SU-DHL-6 (cell line): Measurements from ENCODE around the gene RBMX2.
"Not testable (repeated sequence)": the region's sequence is repeated elsewhere in the genome, so short reads cannot be mapped to it uniquely, and the experiment has no call there.

Experiments used
- H2AFZ ChIP-seq: fragments of 200-600 bp; sonication (generic); 2 replicates; pipeline ENCODE4 v1.6.1; 2014; ENCODE audit warnings: low read depth, mild to moderate bottlenecking, moderate library complexity, mixed read lengths, antibody characterized with exemption, low read length; ENCODE audit not compliant: severe bottlenecking
- H3F3A ChIP-seq: fragments of 200-600 bp; shearing (Covaris generic); 2 replicates; pipeline ENCODE4 v1.6.0; 2016; ENCODE audit warnings: antibody characterized with exemption, mild to moderate bottlenecking; ENCODE audit not compliant: insufficient read depth
- H3K27ac ChIP-seq: fragments of 200-600 bp; sonication (generic); 2 replicates; pipeline ENCODE4 v1.5.1; 2016; ENCODE audit warnings: low read depth, mild to moderate bottlenecking, low read length, moderate library complexity, mixed read lengths
- H3K27me3 ChIP-seq: fragments of 200-600 bp; sonication (generic), shearing (Covaris generic); 2 replicates; pipeline ENCODE4 v1.6.0; 2014; ENCODE audit warnings: mild to moderate bottlenecking, low read length
- H3K36me3 ChIP-seq: fragments of 200-600 bp; sonication (generic); 2 replicates; pipeline ENCODE4 v1.6.1; 2014; ENCODE audit warnings: mild to moderate bottlenecking, low read length, mixed read lengths
- H3K4me2 ChIP-seq: fragments of 300-600, 200-600 bp; shearing (Covaris generic), sonication (generic); 2 replicates; pipeline ENCODE4 v1.6.0; 2014; ENCODE audit warnings: low read length, low read depth, mild to moderate bottlenecking; ENCODE audit not compliant: poor library complexity, severe bottlenecking
- H3K4me3 ChIP-seq: fragments of 200-600 bp; sonication (generic); 2 replicates; pipeline ENCODE4 v1.5.1; 2014; ENCODE audit warnings: antibody characterized with exemption, low read length, mild to moderate bottlenecking, mixed read lengths; ENCODE audit not compliant: insufficient read depth, poor library complexity, severe bottlenecking
- H3K79me2 ChIP-seq: fragments of 200-600 bp; sonication (generic); 2 replicates; pipeline ENCODE4 v1.6.1; 2014; ENCODE audit warnings: mild to moderate bottlenecking, low read length, moderate library complexity; ENCODE audit not compliant: insufficient read depth
- H3K9ac ChIP-seq: fragments of 200-600 bp; sonication (generic); 2 replicates; pipeline ENCODE4 v1.7.0; 2014; ENCODE audit warnings: mild to moderate bottlenecking, low read length
- H3K9me2 ChIP-seq: fragments of 200-600 bp; sonication (generic); replicated peaks from 2 replicates; pipeline ENCODE4 v1.6.1; 2014; ENCODE audit warnings: low read length; ENCODE audit not compliant: insufficient read depth
- H3K9me3 ChIP-seq: fragments of 200-600 bp; sonication (generic); 2 replicates; pipeline ENCODE4 v1.6.1; 2014; ENCODE audit warnings: low read length, mixed read lengths; ENCODE audit not compliant: insufficient read depth
- H4K20me1 ChIP-seq: fragments of 200-600 bp; sonication (generic); 2 replicates; pipeline ENCODE4 v1.6.1; 2014; ENCODE audit warnings: low read depth, mild to moderate bottlenecking, antibody characterized with exemption, low read length, moderate library complexity, mixed read lengths
- EZH2phosphoT487 ChIP-seq: fragments of 200-600 bp; sonication (generic), shearing (Covaris generic); conservative IDR thresholded peaks from 2 replicates; pipeline ENCODE4 v1.6.1; 2018; ENCODE audit warnings: mild to moderate bottlenecking, antibody characterized with exemption, low read length, moderate library complexity, mixed read lengths
- TF ChIP-seq, protein P1 (sequence below): fragments of 200-600 bp; sonication (generic); IDR thresholded peaks from one replicate; pipeline ENCODE4 v1.5.1; 2017; ENCODE audit warnings: antibody characterized with exemption, mild to moderate bottlenecking, low read length, moderate library complexity; ENCODE audit not compliant: insufficient read depth, poor library complexity, severe bottlenecking

The RBMX2 gene, protein sequence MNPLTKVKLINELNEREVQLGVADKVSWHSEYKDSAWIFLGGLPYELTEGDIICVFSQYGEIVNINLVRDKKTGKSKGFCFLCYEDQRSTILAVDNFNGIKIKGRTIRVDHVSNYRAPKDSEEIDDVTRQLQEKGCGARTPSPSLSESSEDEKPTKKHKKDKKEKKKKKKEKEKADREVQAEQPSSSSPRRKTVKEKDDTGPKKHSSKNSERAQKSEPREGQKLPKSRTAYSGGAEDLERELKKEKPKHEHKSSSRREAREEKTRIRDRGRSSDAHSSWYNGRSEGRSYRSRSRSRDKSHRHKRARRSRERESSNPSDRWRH

DNA sequence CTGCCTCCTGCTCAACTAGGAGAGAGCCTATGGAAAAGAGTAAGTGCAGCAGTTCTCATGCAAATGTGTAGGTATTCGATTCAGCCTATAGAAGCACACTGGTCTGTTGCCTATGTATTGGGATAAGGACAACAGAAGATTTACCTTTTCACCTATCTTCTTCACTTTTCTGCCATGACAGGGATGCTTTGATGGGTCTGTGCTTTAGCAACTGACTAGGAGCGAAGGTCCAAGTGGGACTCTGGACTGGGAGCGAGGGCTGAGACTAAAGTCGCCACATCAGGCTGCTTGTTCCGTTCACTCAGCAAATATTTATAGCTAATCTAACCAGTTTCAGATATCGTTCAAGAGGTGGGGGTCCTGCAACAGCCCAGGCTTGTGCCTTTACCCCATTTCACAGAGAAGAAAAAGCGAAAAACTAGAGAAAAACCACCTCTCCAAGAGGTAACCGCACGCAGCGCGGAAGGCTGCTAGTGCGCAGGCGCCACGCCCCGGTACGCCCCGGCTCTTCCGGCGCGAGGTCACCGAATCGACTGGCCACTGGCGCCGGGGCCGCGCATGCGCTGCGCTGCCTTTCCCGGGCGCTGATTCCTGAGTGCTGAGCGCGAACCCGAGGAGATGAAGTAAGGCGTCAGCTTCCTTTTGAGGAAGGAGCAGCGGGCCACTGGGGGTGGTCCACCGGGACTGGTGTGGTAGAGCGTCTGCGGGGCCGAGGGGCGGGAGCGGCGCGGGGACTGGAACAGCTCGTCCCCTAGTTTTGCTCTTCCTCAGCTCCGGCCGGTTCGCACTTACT, at the start of gene RBMX2:
Gene RBMX2, plus strand, starts transcription at position 573 of the 793 bp plus-strand sequence. Its CDS starts 46 bp downstream, at position 619.
- Histone ChIP-seq H3K9ac (peak within 1 kb of the TSS; percentile 83), H3K27ac (peak within 1 kb of the TSS; percentile 60), H4K20me1 (no peaks in the 10 kb centered on the region), H3F3A (no peaks in the 10 kb centered on the region), H3K79me2 (peaks cover 13% of the 10 kb centered on the region; the same call in 1 of the 2 replicates), H3K36me3 (no peaks in the 10 kb centered on the region), H2AFZ (peak within 1 kb of the TSS; percentile 44), H3K9me2 (no peaks in the 10 kb centered on the region), H3K9me3 (no peaks in the 10 kb centered on the region), H3K4me3 (peak within 1 kb of the TSS; percentile 88), H3K27me3 (no peaks in the 10 kb centered on the region), H3K4me2 (peak within 1 kb of the TSS; percentile 88)
- TF ChIP-seq, protein P1, sequence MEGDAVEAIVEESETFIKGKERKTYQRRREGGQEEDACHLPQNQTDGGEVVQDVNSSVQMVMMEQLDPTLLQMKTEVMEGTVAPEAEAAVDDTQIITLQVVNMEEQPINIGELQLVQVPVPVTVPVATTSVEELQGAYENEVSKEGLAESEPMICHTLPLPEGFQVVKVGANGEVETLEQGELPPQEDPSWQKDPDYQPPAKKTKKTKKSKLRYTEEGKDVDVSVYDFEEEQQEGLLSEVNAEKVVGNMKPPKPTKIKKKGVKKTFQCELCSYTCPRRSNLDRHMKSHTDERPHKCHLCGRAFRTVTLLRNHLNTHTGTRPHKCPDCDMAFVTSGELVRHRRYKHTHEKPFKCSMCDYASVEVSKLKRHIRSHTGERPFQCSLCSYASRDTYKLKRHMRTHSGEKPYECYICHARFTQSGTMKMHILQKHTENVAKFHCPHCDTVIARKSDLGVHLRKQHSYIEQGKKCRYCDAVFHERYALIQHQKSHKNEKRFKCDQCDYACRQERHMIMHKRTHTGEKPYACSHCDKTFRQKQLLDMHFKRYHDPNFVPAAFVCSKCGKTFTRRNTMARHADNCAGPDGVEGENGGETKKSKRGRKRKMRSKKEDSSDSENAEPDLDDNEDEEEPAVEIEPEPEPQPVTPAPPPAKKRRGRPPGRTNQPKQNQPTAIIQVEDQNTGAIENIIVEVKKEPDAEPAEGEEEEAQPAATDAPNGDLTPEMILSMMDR = no peak
- TF ChIP-seq EZH2phosphoT487 = no peak

DNA sequence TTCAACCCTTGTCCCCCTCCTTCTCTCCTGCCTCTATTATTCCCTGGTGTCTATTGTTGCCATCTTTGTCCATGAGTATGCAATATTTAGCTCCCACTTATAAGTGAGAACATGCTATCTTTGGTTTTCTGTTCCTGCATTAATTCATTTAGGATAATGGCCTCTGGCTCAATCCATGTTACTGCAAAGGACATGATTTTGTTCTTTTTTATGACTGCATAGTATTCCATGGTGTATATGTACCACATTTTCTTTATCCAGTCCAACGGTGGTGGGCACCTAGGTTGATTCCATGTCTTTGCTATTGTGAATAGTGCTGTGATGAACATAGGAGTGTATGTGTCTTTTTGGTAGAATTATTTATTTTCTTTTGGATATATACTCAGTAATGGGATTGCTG, 49.7 kb upstream of the RBMX2 start:
- H3K79me2 ChIP-seq, H3K36me3 ChIP-seq, H4K20me1 ChIP-seq, H3K27me3 ChIP-seq, H3K27ac ChIP-seq, H2AFZ ChIP-seq, H3K9me2 ChIP-seq, H3K4me3 ChIP-seq, H3K9me3 ChIP-seq, H3K4me2 ChIP-seq, H3F3A ChIP-seq, H3K9ac ChIP-seq: not testable (repeated sequence)

DNA sequence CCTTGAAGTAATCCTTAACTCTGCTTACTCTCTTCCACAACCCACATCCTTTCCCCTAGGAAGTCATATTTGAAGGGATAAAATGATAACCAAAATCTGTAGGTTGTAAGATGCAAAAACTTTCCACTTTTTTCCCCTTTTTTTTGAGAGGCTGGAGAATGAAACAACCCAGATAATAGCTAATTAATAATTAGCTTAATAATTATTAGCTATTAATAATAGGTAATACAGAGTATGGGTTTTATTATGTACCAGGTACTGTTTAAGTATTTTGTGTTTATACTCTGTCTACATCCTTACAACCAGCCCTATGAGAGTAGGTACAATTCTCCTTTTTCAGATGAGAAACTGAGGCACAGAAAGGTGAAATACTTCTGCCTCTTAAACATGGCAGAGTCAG, 25.7 kb upstream of the RBMX2 start:
- Histone ChIP-seq H3K27me3 (no peaks in the 10 kb centered on the region), H3K9ac (no peak overlapping the region), H3K36me3 (no peaks in the 10 kb centered on the region), H3K4me2 (no peak overlapping the region), H3F3A (no peaks in the 10 kb centered on the region), H2AFZ (no peak overlapping the region), H3K4me3 (no peak overlapping the region), H3K79me2 (no peaks in the 10 kb centered on the region), H3K9me3 (no peaks in the 10 kb centered on the region), H3K9me2 (no peaks in the 10 kb centered on the region), H3K27ac (no peak overlapping the region), H4K20me1 (no peaks in the 10 kb centered on the region)
- TF ChIP-seq, protein P1 = no peak
- no peak for TF ChIP-seq EZH2phosphoT487
